TTC549 (cell line): Measurements from ENCODE around the gene DCTD.

Experiments used
- FAIRE-seq: peaks from 2 replicates; lab custom pipeline; 2012; peaks lifted over from hg19 to GRCh38; lab: Jason Lieb, UNC

The DCTD gene

GRCh38 chr4:182890202-182890601 lies 27.0 kb downstream of the DCTD start:
- FAIRE-seq: no peak

- no peak for FAIRE-seq
These were observed 28.3 kb downstream of the DCTD start for GRCh38 chr4:182888891-182889290.

GRCh38 chr4:182886768-182887167 lies 30.4 kb downstream of the DCTD start:
- FAIRE-seq: no peak

GRCh38 chr4:182886205-182886604 lies 31.0 kb downstream of the DCTD start:
- no peak for FAIRE-seq

- FAIRE-seq: no peak
These were observed 31.5 kb downstream of the DCTD start for GRCh38 chr4:182885738-182886077.

- no peak for FAIRE-seq
These were observed 32.0 kb downstream of the DCTD start for GRCh38 chr4:182885022-182885737.

GRCh38 chr4:182884040-182884439 lies 33.1 kb downstream of the DCTD start:
- no peak for FAIRE-seq

- FAIRE-seq: no peak
These were observed 33.8 kb downstream of the DCTD start for GRCh38 chr4:182883351-182883750.

- FAIRE-seq: no peak
These were observed 35.3 kb downstream of the DCTD start for GRCh38 chr4:182881914-182882313.

- no peak for FAIRE-seq
These were observed 36.5 kb downstream of the DCTD start for GRCh38 chr4:182880387-182881356.

GRCh38 chr4:182879913-182880312 lies 37.3 kb downstream of the DCTD start:
- no peak for FAIRE-seq

- no peak for FAIRE-seq
These were observed 38.3 kb downstream of the DCTD start for GRCh38 chr4:182878633-182879495.

GRCh38 chr4:182877326-182877883 lies 39.8 kb downstream of the DCTD start:
- no peak for FAIRE-seq

- no peak for FAIRE-seq
These were observed 40.8 kb downstream of the DCTD start for GRCh38 chr4:182876427-182876826.

- FAIRE-seq: no peak
These were observed 41.5 kb downstream of the DCTD start for GRCh38 chr4:182875453-182876405.

GRCh38 chr4:182874797-182875345 lies 42.3 kb downstream of the DCTD start:
- no peak for FAIRE-seq

- no peak for FAIRE-seq
These were observed 42.9 kb downstream of the DCTD start for GRCh38 chr4:182874304-182874751.

GRCh38 chr4:182873726-182874125 lies 43.5 kb downstream of the DCTD start:
- no peak for FAIRE-seq

GRCh38 chr4:182873289-182873688 lies 43.9 kb downstream of the DCTD start:
- FAIRE-seq: no peak

- FAIRE-seq: no peak
These were observed 44.3 kb downstream of the DCTD start for GRCh38 chr4:182872886-182873285.

- FAIRE-seq: no peak
These were observed 45.6 kb downstream of the DCTD start for GRCh38 chr4:182871616-182872015.
